Activated T-cell treated with anti-CD3 and anti-CD28 coated beads, Interleukin-2, amount 50 U/mL, for 72 hours (primary cell): Measurements from ENCODE around the gene IL13. TPM values are rescaled to one million over a fixed set of nuclear protein-coding genes. Genes with fewer than 3 reads are reported as not detected.
A peak's percentile ranks its signal among the peaks of the same experiment; 100 is the strongest.

Source experiments
- ATAC-seq, 2 donors: fragments of 150-1000 bp; cut with Tn5 transposase; replicated peaks in 1 of 2; 2 replicates each; pipeline ENCODE4 v1.10.0; 2021; ENCODE audit warnings: moderate library complexity in 2 of 2, mild to moderate bottlenecking in 1 of 2
- DNase-seq, 2 donors: peaks; one replicate each; pipeline ENCODE4 v3.0.0; 2021 to 2022; ENCODE audit warnings: mixed read lengths in 1 of 2
- H3K27ac Mint-ChIP-seq: one replicate; pipeline ENCODE4 v1.8.0; 2022; ENCODE audit warnings: mild to moderate bottlenecking, moderate library complexity, mixed read lengths
- H3K27me3 Mint-ChIP-seq: one replicate; pipeline ENCODE4 v1.8.0; 2022; ENCODE audit warnings: low read depth, mixed read lengths
- H3K36me3 Mint-ChIP-seq, 2 donors: one replicate each; pipeline ENCODE4 v1.8.0; 2022; ENCODE audit warnings: mixed read lengths in 2 of 2, mild to moderate bottlenecking in 1 of 2; ENCODE audit not compliant: insufficient read depth in 2 of 2
- H3K4me1 Mint-ChIP-seq: one replicate; pipeline ENCODE4 v1.8.0; 2022; ENCODE audit warnings: low read depth, mixed read lengths
- H3K4me3 Mint-ChIP-seq, 2 donors: one replicate each; pipeline ENCODE4 v1.8.0; 2022; ENCODE audit warnings: mild to moderate bottlenecking in 2 of 2, mixed read lengths in 2 of 2, moderate library complexity in 2 of 2
- H3K9me3 Mint-ChIP-seq, 2 donors: one replicate each; pipeline ENCODE4 v1.8.0; 2022; ENCODE audit warnings: mixed read lengths in 2 of 2
- total RNA-seq, 2 donors: library from RNA; stranded (reverse); gene quantifications; one replicate each; pipeline ENCODE4 v1.2.3, GENCODE V29; 2022

IL13 gene
- total RNA-seq, 2 donors from 2014 or later, result 8.0 to 16.3 TPM

DNA sequence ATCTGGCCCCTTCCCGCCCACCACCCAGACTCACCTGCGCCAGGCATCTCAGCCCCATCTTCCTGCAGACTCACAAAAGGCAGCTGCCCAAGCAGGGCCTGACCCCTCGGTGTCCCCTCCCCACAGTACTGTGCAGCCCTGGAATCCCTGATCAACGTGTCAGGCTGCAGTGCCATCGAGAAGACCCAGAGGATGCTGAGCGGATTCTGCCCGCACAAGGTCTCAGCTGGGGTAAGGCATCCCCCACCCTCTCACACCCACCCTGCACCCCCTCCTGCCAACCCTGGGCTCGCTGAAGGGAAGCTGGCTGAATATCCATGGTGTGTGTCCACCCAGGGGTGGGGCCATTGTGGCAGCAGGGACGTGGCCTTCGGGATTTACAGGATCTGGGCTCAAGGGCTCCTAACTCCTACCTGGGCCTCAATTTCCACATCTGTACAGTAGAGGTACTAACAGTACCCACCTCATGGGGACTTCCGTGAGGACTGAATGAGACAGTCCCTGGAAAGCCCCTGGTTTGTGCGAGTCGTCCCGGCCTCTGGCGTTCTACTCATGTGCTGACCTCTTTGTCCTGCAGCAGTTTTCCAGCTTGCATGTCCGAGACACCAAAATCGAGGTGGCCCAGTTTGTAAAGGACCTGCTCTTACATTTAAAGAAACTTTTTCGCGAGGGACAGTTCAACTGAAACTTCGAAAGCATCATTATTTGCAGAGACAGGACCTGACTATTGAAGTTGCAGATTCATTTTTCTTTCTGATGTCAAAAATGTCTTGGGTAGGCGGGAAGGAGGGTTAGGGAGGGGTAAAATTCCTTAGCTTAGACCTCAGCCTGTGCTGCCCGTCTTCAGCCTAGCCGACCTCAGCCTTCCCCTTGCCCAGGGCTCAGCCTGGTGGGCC, 1.9 kb downstream of the IL13 start:
- Mint-ChIP-seq H3K9me3 (no peaks in the 10 kb centered on the region), H3K4me3 (peak overlapping the region; percentile 65 to 74), H3K4me1 (peaks cover 86% of the 10 kb centered on the region), H3K36me3 (no peaks in the 10 kb centered on the region), H3K27ac (no peak overlapping the region), H3K27me3 (peaks cover 17% of the 10 kb centered on the region)
- ATAC-seq (no peak), DNase-seq (peak in 1 of 2 donors; percentile 36)

DNA sequence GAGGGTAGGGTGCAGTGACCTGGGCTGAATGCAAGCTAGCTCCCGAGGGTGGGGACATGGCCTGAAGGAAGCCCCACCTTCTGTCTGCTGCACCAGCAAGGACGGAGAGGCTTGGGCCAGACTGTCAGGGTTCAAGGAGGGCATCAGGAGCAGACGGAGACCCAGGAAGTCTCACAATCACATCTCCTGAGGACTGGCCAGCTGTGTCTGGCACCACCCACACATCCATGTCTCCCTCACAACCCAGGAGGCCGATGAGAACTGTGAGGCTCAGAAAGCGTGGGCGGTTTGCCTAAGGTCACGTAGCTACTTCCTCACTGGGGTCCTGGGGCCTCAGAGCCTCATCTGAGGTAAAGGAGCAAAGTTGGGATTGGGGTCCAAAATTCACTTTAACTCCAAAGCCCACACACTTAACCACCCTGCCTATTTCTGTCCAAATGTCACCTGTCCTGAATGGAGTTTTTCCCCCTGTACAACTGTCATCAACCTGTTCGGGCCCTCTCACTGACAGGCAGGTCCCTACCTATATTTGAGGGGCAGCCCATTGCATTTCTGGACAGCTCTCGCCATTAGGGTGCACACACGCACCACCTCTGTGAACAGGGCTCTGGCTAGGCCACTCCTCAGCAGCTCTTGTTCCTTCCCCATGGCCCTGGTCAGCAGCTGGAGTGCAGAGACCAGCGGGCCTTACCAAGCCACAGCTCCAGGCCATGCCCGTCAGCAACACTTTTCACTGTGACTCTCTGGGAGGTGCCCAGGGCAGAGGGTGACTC, 3.4 kb downstream of the IL13 start:
- H3K27me3 Mint-ChIP-seq, result peaks cover 11% of the 10 kb centered on the region
- peak overlapping the region; percentile 65 to 74 for H3K4me3 Mint-ChIP-seq
- H3K36me3 Mint-ChIP-seq, result no peaks in the 10 kb centered on the region
- H3K9me3 Mint-ChIP-seq, result no peaks in the 10 kb centered on the region
- DNase-seq, result peak in 1 of 2 donors; percentile 39
- H3K27ac Mint-ChIP-seq, result peak overlapping the region; percentile 19
- no peak for ATAC-seq
- H3K4me1 Mint-ChIP-seq, result peaks cover 83% of the 10 kb centered on the region

DNA sequence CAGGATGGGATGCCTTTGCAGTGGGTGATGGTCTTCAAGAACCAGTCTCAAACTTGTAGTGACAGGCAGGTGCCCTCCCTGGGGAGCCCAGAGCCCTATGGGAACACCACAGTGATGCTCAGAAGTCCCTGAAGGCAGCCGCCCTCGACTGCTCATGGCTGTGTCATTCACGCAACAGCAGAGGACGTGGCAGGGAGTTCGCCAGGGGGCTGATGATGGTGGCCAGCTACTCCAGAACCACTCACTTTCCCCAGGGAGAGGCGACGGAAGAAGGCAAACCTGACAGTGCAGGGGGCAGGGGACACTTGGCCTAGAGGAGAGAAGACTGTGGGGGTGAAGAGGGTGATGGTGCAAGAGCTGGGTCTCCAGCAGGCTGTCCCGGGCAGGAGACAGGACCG, 4.0 kb downstream of the IL13 start:
- Mint-ChIP-seq H3K4me3 (no peak overlapping the region), H3K27me3 (peaks cover 9% of the 10 kb centered on the region), H3K9me3 (no peaks in the 10 kb centered on the region), H3K36me3 (no peaks in the 10 kb centered on the region), H3K4me1 (peaks cover 81% of the 10 kb centered on the region), H3K27ac (peak overlapping the region; percentile 16)
- ATAC-seq, result no peak
- DNase-seq, result no peak

DNA sequence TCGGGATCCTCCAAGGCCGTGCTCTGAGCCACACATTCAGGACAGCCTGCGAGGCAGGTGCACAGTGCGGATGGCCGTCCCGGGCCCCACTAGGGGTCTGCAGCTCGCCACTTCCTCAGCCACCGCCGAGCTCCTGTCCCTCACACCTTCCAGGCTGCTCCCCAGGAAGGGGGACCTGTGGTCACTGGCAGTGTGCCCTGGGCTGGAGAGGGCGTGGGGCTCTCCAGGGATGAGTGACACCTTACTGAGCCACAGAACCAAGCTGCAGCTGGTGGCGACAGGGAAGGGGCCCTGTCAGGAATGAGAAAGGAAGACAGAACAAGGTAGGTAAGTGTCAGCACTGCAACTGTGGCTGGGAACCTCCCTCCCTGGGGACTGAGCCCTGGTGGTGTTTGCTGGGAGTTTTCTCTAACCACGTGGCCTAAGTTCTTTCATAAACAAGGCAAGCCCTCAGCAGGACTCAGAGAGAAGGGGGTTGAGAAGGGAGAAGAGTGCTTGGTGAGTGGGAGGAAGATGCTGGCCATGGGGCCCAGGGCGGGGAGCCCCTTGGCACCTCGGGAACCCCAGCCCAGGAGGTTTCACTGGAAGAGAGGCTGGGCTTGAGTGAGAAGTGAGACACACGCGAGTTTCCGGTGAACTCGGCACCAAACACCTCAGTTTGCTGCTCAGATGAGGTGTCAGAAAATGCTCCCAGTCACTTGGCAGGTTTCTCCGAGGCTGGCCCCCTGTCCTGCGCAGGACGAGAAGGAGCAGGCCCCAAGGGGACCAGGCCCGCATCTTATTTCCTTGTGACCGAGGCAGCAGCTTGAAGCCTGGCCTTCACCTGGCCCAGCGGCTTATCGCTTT, 5.2 kb downstream of the IL13 start:
- Mint-ChIP-seq H3K36me3 (no peaks in the 10 kb centered on the region), H3K27me3 (peaks cover 5% of the 10 kb centered on the region), H3K27ac (peak overlapping the region; percentile 88), H3K4me1 (peaks cover 76% of the 10 kb centered on the region), H3K9me3 (no peaks in the 10 kb centered on the region), H3K4me3 (peak overlapping the region; percentile 47 to 73)
- DNase-seq (peak; percentile 76 to 80), ATAC-seq (peak; percentile 71 to 78)

DNA sequence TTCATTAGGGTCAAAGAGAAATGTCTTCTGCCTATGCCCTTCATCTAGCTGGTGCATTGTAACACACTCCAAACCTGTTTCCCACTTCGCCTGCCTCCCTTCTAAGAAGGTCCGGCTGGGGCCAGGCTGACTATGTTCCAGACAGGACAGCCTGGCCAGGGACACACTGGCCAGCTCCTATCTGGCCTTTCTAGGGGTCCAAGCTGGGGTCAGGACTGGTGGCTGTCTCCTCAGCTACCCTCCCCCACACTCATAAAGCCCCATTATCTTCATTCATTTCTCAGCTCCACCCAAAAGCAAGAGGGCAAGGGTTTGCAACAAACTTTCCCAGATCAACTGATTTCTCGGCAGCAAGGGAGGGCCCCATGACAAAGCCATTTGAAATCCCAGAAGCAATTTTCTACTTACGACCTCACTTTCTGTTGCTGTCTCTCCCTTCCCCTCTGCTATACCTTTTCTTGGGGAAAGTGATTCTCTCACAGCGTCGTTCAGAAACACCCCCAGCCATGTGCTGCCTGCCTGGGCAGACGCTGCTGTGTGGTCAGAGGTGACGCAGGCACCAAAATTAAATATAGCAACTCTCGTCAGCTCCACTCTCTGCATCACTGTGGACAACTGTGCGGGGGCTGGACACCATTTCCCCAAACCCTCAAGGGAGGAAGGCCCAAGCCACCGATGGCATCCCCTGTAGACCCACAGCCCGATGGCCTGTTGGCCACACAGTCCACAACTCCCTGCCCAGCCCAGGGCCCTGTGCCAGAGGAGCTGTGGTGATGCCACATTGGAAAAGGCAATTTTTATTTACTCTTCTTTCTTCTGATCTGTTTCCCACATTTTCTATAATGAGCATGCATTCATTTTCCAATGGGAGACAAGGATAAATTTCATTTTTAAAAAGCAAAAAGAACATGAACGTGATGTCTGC, 6.1 kb downstream of the IL13 start:
- DNase-seq, result peak; percentile 26 to 42
- H3K4me1 Mint-ChIP-seq, result peaks cover 67% of the 10 kb centered on the region

DNA sequence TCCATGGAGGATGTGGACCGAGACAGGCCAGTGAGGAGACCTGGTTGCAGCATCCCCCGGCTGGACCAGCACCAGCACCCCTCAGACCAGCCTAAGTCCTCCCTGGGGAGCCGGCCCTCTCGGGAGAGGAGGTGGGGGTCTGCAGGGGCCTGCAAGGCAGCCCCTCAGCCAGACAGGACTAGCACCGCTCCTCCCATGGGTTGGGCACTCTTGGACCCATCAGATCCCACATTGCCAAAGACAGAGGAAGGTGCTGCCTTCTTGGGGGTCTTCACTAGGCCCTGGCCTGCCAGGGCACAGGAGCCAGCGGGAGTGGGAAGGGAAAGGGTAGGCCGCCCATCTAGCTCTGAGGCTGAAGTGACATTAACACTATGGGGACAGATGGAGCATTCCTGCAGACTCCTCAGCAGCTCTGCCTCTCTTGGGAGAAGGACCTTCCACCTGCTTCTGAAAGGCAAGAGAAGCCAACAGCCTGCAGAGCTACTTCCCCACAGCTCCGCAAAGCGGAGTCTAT, 6.8 kb downstream of the IL13 start:
- Mint-ChIP-seq H3K27me3 (peaks cover 5% of the 10 kb centered on the region), H3K9me3 (no peaks in the 10 kb centered on the region), H3K36me3 (no peaks in the 10 kb centered on the region), H3K27ac (peak overlapping the region; percentile 88), H3K4me3 (peak overlapping the region; percentile 47 to 73), H3K4me1 (peaks cover 60% of the 10 kb centered on the region)
- ATAC-seq, result no peak
- no peak for DNase-seq

More for the DNA sequence above, 6.1 kb downstream of the IL13 start:
- H3K27me3 Mint-ChIP-seq, result peaks cover 5% of the 10 kb centered on the region
- no peaks in the 10 kb centered on the region for H3K36me3 Mint-ChIP-seq
- H3K9me3 Mint-ChIP-seq, result no peaks in the 10 kb centered on the region
- peak overlapping the region; percentile 88 for H3K27ac Mint-ChIP-seq
- peak overlapping the region; percentile 47 to 73 for H3K4me3 Mint-ChIP-seq
- peak; percentile 44 to 53 for ATAC-seq

DNA sequence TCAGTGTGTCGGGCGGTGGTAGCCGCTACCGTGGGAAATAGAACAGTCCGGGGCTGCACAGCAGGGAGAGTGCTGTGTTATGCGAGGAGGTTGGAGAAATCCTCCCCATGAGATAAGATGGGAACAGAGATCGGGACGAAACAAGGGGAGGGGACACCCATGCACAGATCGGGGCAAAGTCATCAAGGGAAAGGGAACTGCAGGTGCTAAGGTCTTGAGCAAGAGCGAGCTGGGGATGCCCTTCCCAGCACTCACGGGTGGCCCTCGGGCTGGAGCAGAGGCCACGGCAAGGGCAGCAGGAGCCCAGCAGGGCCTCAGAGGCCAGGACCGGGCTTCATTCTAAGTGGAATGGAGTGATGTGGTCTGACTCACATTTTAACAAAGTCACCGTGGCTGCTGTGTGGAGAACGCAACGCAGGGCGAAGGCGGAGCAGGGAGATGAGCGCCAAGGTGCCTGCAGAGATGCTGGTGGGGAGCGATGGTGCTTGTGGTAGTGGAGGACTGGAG, 7.7 kb downstream of the IL13 start:
- Mint-ChIP-seq H3K27me3 (peaks cover 6% of the 10 kb centered on the region), H3K4me1 (peaks cover 51% of the 10 kb centered on the region), H3K27ac (no peak overlapping the region), H3K36me3 (no peaks in the 10 kb centered on the region), H3K9me3 (no peaks in the 10 kb centered on the region), H3K4me3 (no peak overlapping the region)
- DNase-seq (no peak), ATAC-seq (no peak)

DNA sequence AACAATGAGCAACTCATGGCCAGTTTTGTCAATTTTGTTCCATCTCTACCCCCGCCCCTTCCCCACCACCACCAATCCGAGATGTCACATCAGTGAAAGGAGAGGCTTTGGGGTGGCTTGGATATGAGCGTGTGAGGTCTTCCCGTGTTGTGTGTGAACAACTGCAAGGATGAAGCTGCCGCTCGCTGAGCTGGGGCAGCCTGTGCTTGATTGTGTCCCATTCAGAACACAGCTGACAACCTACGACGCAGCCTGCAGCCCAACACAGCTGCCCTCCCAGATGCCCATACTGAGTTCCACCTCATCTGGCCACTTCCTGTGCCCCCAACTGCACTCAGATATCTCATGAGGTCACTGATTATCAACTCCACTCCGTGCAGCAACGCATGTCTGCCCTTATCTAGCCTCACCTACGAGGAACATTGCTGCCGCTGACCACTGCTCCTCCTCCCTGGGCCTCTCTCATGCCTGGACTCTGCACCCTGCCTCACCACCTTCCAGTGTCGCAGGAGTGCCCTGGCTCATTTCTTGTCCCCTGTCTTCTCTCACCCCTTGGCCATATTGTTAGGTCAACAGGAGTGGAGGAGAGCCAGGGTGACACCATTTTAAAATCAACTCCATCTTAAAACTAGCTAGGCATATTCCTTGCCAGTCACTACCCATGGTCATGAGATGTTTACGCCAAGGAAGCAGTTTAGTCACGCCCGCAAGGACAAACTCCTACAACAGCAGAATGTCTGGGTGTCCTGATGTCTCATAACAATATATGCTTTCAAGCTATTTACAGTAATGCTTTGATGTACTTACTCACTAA, 8.5 kb downstream of the IL13 start:
- Mint-ChIP-seq H3K27ac (no peak overlapping the region), H3K4me1 (peaks cover 43% of the 10 kb centered on the region), H3K9me3 (peaks cover 0 to 2% of the 10 kb centered on the region in 2 donors), H3K4me3 (no peak overlapping the region), H3K36me3 (no peaks in the 10 kb centered on the region), H3K27me3 (peaks cover 9% of the 10 kb centered on the region)
- no peak for ATAC-seq
- no peak for DNase-seq

DNA sequence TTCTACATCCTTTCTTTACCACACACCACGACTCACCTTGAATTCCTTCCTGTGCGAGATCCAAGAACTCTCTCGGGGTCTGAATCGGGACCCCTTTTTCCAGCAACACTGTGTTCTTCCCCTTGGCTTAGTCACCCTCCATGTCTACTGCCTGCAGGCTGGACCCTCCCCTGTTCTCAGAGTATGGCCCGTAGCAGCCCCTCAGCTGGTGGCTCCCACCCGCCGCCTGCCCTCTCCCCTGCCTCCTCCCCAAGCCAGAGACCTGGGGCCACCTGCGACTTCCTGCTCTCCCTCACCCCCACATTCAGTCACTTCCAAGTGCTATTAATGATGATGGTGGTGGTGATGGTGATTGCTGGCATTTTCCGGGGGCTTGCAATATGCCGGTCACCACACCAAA, 9.3 kb downstream of the IL13 start:
- Mint-ChIP-seq H3K9me3 (peaks cover 0 to 2% of the 10 kb centered on the region in 2 donors), H3K4me1 (peaks cover 35% of the 10 kb centered on the region), H3K4me3 (no peak overlapping the region), H3K27ac (no peak overlapping the region), H3K36me3 (no peaks in the 10 kb centered on the region), H3K27me3 (peaks cover 9% of the 10 kb centered on the region)
- ATAC-seq (no peak), DNase-seq (no peak)

DNA sequence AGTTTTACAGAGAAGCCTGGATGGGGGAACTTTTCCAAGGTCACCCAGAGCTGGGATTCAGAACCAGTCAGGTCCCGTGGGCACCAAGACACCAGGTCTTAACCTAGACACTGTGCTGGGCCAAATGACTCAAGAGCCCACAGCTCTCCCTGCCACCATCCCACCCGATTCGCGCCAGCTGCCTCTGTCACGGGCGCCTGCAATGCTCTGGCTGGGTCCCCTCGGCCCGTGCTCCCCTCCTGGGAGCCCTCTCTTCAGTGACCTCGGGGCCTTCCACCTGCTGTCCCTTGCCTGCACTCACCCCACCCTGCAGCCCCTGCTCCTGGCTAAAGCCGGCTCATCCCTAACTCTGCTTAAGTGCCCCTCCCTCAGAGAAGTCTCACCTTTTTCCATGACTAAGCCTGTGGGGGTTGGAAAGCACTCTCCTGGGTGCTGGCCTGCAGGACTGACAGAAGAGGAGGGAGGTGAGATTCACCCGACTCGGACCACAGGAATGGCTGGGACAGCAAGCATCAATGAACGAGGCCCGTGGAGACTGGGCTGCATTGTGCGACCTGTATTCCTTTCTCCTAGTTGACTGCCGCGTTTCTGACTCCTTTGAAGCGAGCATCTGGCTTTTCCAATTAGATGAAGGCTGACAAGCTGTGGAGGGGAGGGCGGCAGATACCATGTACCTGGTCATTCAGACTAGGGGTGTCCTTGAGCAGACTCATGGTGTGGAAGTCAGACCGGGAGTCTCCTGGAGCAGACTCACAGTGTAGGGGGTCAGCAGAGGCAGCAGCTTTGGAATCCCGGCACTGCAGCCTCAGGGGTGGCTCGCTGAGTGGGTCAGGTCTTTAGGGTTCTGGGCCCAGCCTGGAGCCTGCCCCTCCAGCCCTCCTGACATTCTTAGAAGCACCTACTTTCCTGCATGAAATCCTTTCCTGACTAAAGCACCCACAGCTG, 10.1 kb downstream of the IL13 start:
- DNase-seq (no peak), ATAC-seq (no peak)
- Mint-ChIP-seq H3K27me3 (peaks cover 9% of the 10 kb centered on the region), H3K4me3 (no peak overlapping the region), H3K36me3 (no peaks in the 10 kb centered on the region), H3K9me3 (peaks cover 0 to 2% of the 10 kb centered on the region in 2 donors), H3K27ac (no peak overlapping the region), H3K4me1 (peaks cover 30% of the 10 kb centered on the region)
